HG03025 (cell line): ENCODE results near the gene RAD51B.

Experiments used
- ATAC-seq: cut with Tn5 transposase; IDR thresholded peaks from one replicate; pipeline ENCODE4 v1.9.1; 2021; ENCODE audit warnings: mild to moderate bottlenecking, moderate library complexity; ENCODE audit not compliant: unreplicated experiment, low FRiP score

The RAD51B gene

GRCh38 chr14:68544081-68544892, 724.7 kb downstream of the RAD51B start:
- no peak for ATAC-seq

- ATAC-seq, result no peak
These were observed 727.3 kb downstream of the RAD51B start for GRCh38 chr14:68546839-68547238.

GRCh38 chr14:68547305-68548193, 728.0 kb downstream of the RAD51B start:
- ATAC-seq, result no peak

- no peak for ATAC-seq
These were observed 728.9 kb downstream of the RAD51B start for GRCh38 chr14:68548194-68549076.

- no peak for ATAC-seq
These were observed 730.7 kb downstream of the RAD51B start for GRCh38 chr14:68550338-68550715.

- no peak for ATAC-seq
These were observed 731.6 kb downstream of the RAD51B start for GRCh38 chr14:68551045-68551683.

- ATAC-seq, result no peak
These were observed 732.5 kb downstream of the RAD51B start for GRCh38 chr14:68552075-68552474.

GRCh38 chr14:68552602-68553001, 733.0 kb downstream of the RAD51B start:
- ATAC-seq, result no peak

- ATAC-seq, result no peak
These were observed 733.7 kb downstream of the RAD51B start for GRCh38 chr14:68553311-68553710.

- no peak for ATAC-seq
These were observed 734.7 kb downstream of the RAD51B start for GRCh38 chr14:68554231-68554630.

- ATAC-seq, result no peak
These were observed 736.7 kb downstream of the RAD51B start for GRCh38 chr14:68556253-68556652.

- ATAC-seq, result no peak
These were observed 738.1 kb downstream of the RAD51B start for GRCh38 chr14:68557648-68558047.

GRCh38 chr14:68558096-68558495, 738.5 kb downstream of the RAD51B start:
- no peak for ATAC-seq

- no peak for ATAC-seq
These were observed 740.4 kb downstream of the RAD51B start for GRCh38 chr14:68559949-68560348.

- no peak for ATAC-seq
These were observed 742.0 kb downstream of the RAD51B start for GRCh38 chr14:68561531-68562007.

GRCh38 chr14:68562911-68563250, 743.3 kb downstream of the RAD51B start:
- ATAC-seq, result no peak

- no peak for ATAC-seq
These were observed 743.9 kb downstream of the RAD51B start for GRCh38 chr14:68563251-68564131.

GRCh38 chr14:68564191-68564825, 744.7 kb downstream of the RAD51B start:
- ATAC-seq, result no peak
